Cardiac muscle cell (in vitro differentiated cells and primary cell): ENCODE results near the gene NOTCH4. TPM values are rescaled to one million over a fixed set of nuclear protein-coding genes. Genes with fewer than 3 reads are reported as not detected.

Experiments used
- DNase-seq, 2 donors: peaks; one replicate each; pipeline versions ENCODE4 v3.0.0 to v3.0.0-alpha.2; 2010 to 2017; ENCODE audit warnings: low read depth in 1 of 2, low spot score in 1 of 2
- H3K27ac ChIP-seq: fragments of 200-600 bp; sonication (generic); 2 replicates; pipeline ENCODE4 v1.5.1; 2016
- H3K27me3 ChIP-seq: fragments of 200-600 bp; sonication (generic); 2 replicates; pipeline ENCODE4 v1.6.0; 2016; ENCODE audit warnings: control low read depth
- H3K36me3 ChIP-seq: fragments of 200-600 bp; sonication (generic); 2 replicates; pipeline ENCODE4 v1.5.1; 2016; ENCODE audit warnings: control low read depth
- H3K4me1 ChIP-seq: fragments of 200-600 bp; sonication (generic); 2 replicates; pipeline ENCODE4 v1.8.1; 2017; ENCODE audit warnings: low read depth, mild to moderate bottlenecking, mixed run types
- H3K4me3 ChIP-seq: fragments of 200-600 bp; sonication (generic); 2 replicates; pipeline ENCODE4 v1.5.1; 2016; ENCODE audit warnings: mild to moderate bottlenecking
- H3K9me3 ChIP-seq: fragments of 200-600 bp; sonication (generic); 2 replicates; pipeline ENCODE4 v1.5.1; 2017; ENCODE audit warnings: low read depth, mild to moderate bottlenecking, control low read depth
- CTCF ChIP-seq: IDR thresholded peaks from 2 replicates; pipeline ENCODE4 v1.5.1; 2012; ENCODE audit warnings: low read depth, mild to moderate bottlenecking, low read length
- polyA plus RNA-seq: library from polyadenylated mRNA; unstranded; fragments of >200 nt; fragmentation: Nextera tagmentation; extraction: Ambion mirVana; gene quantifications from 2 replicates; pipeline ENCODE4 v1.2.1, GENCODE V29; 2016
- total RNA-seq: library from RNA; depleted of rRNA; stranded (reverse); fragments of >200 nt; gene quantifications from 2 replicates; pipeline ENCODE4 v1.2.3, GENCODE V29; 2016

The NOTCH4 gene
- total and polyA plus RNA-seq, 2 experiments from 2014 or later = 3.2 to 5.0 TPM

GRCh38 chr6:32200711-32201475, 23.0 kb downstream of the NOTCH4 start:
- H3K27me3 ChIP-seq = no peaks in the 10 kb centered on the region
- no peak for TF ChIP-seq CTCF

GRCh38 chr6:32198866-32199265, 25.0 kb downstream of the NOTCH4 start:
- Histone ChIP-seq H3K27ac (no peak overlapping the region), H3K9me3 (no peaks in the 10 kb centered on the region), H3K4me1 (no peaks in the 10 kb centered on the region), H3K27me3 (no peaks in the 10 kb centered on the region), H3K36me3 (no peaks in the 10 kb centered on the region), H3K4me3 (no peak overlapping the region)
- DNase-seq = no peak
- no peak for TF ChIP-seq CTCF

More at GRCh38 chr6:32200711-32201475, 23.0 kb downstream of the NOTCH4 start:
- H3K4me1 ChIP-seq = no peaks in the 10 kb centered on the region
- H3K4me3 ChIP-seq = no peak overlapping the region
- no peaks in the 10 kb centered on the region for H3K36me3 ChIP-seq
- no peak for DNase-seq
- no peak overlapping the region for H3K27ac ChIP-seq
- no peaks in the 10 kb centered on the region for H3K9me3 ChIP-seq

GRCh38 chr6:32198345-32198696, 25.5 kb downstream of the NOTCH4 start:
- H3K27ac ChIP-seq = no peak overlapping the region
- H3K4me3 ChIP-seq = no peak overlapping the region
- no peaks in the 10 kb centered on the region for H3K4me1 ChIP-seq
- no peaks in the 10 kb centered on the region for H3K9me3 ChIP-seq
- no peaks in the 10 kb centered on the region for H3K27me3 ChIP-seq
- DNase-seq = no peak
- no peaks in the 10 kb centered on the region for H3K36me3 ChIP-seq
- TF ChIP-seq CTCF = no peak

- peak overlapping the region; percentile 93 for H3K27ac ChIP-seq
- no peaks in the 10 kb centered on the region for H3K27me3 ChIP-seq
- no peaks in the 10 kb centered on the region for H3K9me3 ChIP-seq
- peak in 1 of 2 donors; percentile 51 for DNase-seq
- H3K4me3 ChIP-seq = peak overlapping the region; percentile 37
- H3K36me3 ChIP-seq = no peaks in the 10 kb centered on the region
- no peak for TF ChIP-seq CTCF
- no peaks in the 10 kb centered on the region for H3K4me1 ChIP-seq
These were observed 26.9 kb downstream of the NOTCH4 start for GRCh38 chr6:32196682-32197616.

- Histone ChIP-seq H3K4me1 (no peaks in the 10 kb centered on the region), H3K4me3 (peak overlapping the region; percentile 37), H3K9me3 (no peaks in the 10 kb centered on the region), H3K27me3 (no peaks in the 10 kb centered on the region), H3K27ac (peak overlapping the region; percentile 93), H3K36me3 (no peaks in the 10 kb centered on the region)
- TF ChIP-seq CTCF = no peak
- peak; percentile 76 to 98 for DNase-seq
These were observed 27.8 kb downstream of the NOTCH4 start for GRCh38 chr6:32195902-32196681.
